PFSK-1 (cell line): ENCODE measurements around the gene CCDC77.

Experiments used
- REST ChIP-seq, 2 experiments: IDR thresholded peaks; 2 replicates each; pipeline versions ENCODE4 v1.6.1 to v1.8.0; 2011 to 2012; ENCODE audit warnings: low read depth in 2 of 2, low read length in 2 of 2, control low read depth in 1 of 2, inconsistent platforms in 1 of 2, mild to moderate bottlenecking in 1 of 2, moderate library complexity in 1 of 2; ENCODE audit not compliant: insufficient read depth in 1 of 2
- SIN3A ChIP-seq: IDR thresholded peaks from 2 replicates; pipeline ENCODE4 v1.6.1; 2012; ENCODE audit warnings: mild to moderate bottlenecking, low read length, moderate library complexity, borderline replicate concordance; ENCODE audit not compliant: insufficient read depth

- no peak for TF ChIP-seq SIN3A
- no peak for TF ChIP-seq REST (IDR thresholded peaks at IDR 0.05; ENCODE audit: insufficient read depth in 1 of 2, low read depth in 2 of 2, low read length in 2 of 2)
These were observed 616 bp upstream of the CCDC77 start for GRCh38 chr12:400828-401227.
